ENCODE data around the gene PPIL4. TPM values are rescaled to one million over a fixed set of nuclear protein-coding genes. Genes with fewer than 3 reads are reported as not detected.
A peak's percentile ranks its signal among the peaks of the same experiment; 100 is the strongest.

Gene PPIL4
- total and polyA plus RNA-seq, 2 of the 13 experiments (the other 11 are each of a cell fraction or from before 2014, with no cell fraction given) = 5.5 to 46.0 TPM

- TF ChIP-seq STAG1 (CRISPR knock-in tag; IDR thresholded peaks at IDR 0.05) (no peak), ZNF816 (CRISPR knock-in tag; IDR thresholded peaks at IDR 0.05; ENCODE audit: borderline replicate concordance) (peak; percentile 34; the same call in 1 of the 2 replicates), GMEB1 (CRISPR knock-in tag; IDR thresholded peaks at IDR 0.05; ENCODE audit: borderline replicate concordance) (peak; percentile 72; the same call in 1 of the 2 replicates), HDAC2 (CRISPR knock-in tag; IDR thresholded peaks at IDR 0.05) (0 out of 2 replicates have a peak, but pooled peaks have one; percentile 10), HNRNPK (IDR thresholded peaks at IDR 0.05; ENCODE audit: low read depth, low read length, poor library complexity, severe bottlenecking) (peak; percentile 82), KDM5A (IDR thresholded peaks at IDR 0.05; ENCODE audit: borderline replicate concordance, low read length) (peak; percentile 60; the same call in 1 of the 2 replicates), GLI4 (CRISPR knock-in tag; IDR thresholded peaks at IDR 0.05; ENCODE audit: borderline replicate concordance) (peak; percentile 93; the same call in 1 of the 2 replicates), ISX (CRISPR knock-in tag; conservative IDR thresholded peaks at IDR 0.05) (no peak), ETV6 (CRISPR knock-in tag; conservative IDR thresholded peaks at IDR 0.05) (no peak), ZFP1 (CRISPR knock-in tag; IDR thresholded peaks at IDR 0.05) (0 out of 2 replicates have a peak, but pooled peaks have one; percentile 7), GATAD1 (CRISPR knock-in tag; IDR thresholded peaks at IDR 0.05) (0 out of 2 replicates have a peak, but pooled peaks have one; percentile 53), HDAC6 (IDR thresholded peaks at IDR 0.05; ENCODE audit: low read depth, low read length) (no peak), ZNF276 (CRISPR knock-in tag; IDR thresholded peaks at IDR 0.05; ENCODE audit: low read depth) (peak; percentile 74; the same call in 1 of the 2 replicates), CAMTA2 (CRISPR knock-in tag; IDR thresholded peaks at IDR 0.05; ENCODE audit: borderline replicate concordance) (0 out of 2 replicates have a peak, but pooled peaks have one; percentile 63), NR2C2 (CRISPR knock-in tag; IDR thresholded peaks at IDR 0.05; ENCODE audit: borderline replicate concordance) (peak; percentile 46; the same call in 1 of the 2 replicates), ZNF703 (CRISPR knock-in tag; IDR thresholded peaks at IDR 0.05; ENCODE audit: borderline replicate concordance) (peak; percentile 96; the same call in 1 of the 2 replicates), ARNTL (CRISPR knock-in tag; IDR thresholded peaks at IDR 0.05) (peak; percentile 34; the same call in 1 of the 2 replicates), ATM (IDR thresholded peaks at IDR 0.05; ENCODE audit: borderline replicate concordance) (no peak), TCF12 (IDR thresholded peaks at IDR 0.05) (no peak), TCF12 (CRISPR knock-in tag; IDR thresholded peaks at IDR 0.05) (no peak), ZFYVE20 (CRISPR knock-in tag; IDR thresholded peaks at IDR 0.05; ENCODE audit: borderline replicate concordance, low read depth) (no peak), ZNF563 (CRISPR knock-in tag; IDR thresholded peaks at IDR 0.05) (no peak), ZNF414 (CRISPR knock-in tag; IDR thresholded peaks at IDR 0.05) (no peak; the same call in 1 of the 2 replicates)
Observed at GRCh38 chr6:149566410-149567193, 20.8 kb upstream of the PPIL4 start (continued).
